HG03520 (cell line): ENCODE results near the gene KIF21A.
"Not testable (repeated sequence)": the region's sequence is repeated elsewhere in the genome, so short reads cannot be mapped to it uniquely, and the experiment has no call there.

Experiments used
- ATAC-seq: cut with Tn5 transposase; IDR thresholded peaks from one replicate; pipeline ENCODE4 v1.9.1; 2021; ENCODE audit warnings: mild to moderate bottlenecking, moderate library complexity; ENCODE audit not compliant: unreplicated experiment

Gene KIF21A

DNA sequence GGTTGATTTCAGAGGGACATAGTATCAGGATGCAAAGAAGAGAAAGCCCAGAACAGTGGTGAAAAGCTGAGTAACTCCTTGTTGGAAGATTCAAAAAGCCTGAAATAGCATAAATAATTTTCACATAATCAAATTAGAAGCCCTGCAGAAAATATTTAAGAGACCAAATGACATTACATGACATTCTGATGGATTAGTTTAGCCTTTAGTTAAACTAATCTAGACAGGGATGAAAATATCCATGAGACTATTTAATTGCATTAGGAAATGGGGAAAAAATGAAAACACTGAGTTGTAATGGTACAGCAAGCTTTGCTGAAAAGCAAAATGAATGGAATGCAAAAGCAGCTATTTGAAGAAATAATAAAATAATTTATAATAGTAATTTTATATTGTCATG is 91.8 kb downstream of the KIF21A start:
- no peak for ATAC-seq

DNA sequence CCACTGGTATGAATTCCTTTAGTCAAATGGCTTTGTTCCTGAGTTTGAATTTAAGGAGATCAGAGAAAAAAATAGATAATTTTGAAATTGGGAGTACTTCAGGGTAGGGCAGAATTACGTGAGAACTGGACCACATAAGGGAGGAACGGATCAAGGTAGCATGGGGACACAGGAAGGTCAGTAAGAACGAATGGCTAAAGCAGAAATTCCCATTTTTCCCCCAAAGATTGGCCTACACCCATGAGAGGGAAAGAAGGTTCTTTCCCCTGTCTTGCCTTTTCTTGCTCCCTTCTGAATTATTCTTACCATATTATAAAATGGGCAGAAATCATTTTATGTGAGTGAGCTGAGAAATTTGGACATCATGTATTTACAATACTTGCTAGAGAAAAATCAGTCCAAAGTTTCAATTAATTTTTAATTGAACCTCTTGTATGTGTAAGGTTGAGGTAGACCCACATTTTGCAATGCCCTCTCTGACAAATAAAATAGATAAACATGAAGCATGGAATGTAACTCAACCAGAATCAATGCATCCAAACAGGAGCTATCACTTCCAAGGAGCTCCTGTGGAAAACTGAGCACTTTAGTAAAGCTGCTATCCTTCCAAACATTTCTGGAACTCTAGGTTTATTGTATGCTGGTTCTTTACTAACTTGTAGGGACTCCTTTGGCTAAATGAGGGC is 93.8 kb downstream of the KIF21A start:
- no peak for ATAC-seq

- ATAC-seq = no peak
These were observed 94.4 kb downstream of the KIF21A start for GRCh38 chr12:39348523-39348922.

DNA sequence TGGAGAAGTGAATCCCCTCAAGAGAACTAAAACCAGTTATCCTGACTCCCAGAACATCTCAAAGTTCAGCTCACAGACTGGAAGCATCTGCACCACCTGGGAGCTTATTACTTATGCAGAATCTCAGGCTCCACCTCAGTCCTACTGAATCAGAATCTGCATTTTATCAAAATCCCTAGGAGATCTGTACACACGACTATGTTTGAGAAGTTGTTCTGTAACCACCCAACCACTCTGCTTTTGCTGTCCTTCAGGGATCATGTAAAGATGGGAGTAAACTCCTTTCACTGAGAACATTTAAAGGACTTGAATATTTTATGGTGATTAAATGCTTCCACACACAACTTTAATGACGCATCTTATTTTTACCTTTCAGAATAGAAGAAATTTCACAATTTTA is 98.0 kb downstream of the KIF21A start:
- no peak for ATAC-seq

DNA sequence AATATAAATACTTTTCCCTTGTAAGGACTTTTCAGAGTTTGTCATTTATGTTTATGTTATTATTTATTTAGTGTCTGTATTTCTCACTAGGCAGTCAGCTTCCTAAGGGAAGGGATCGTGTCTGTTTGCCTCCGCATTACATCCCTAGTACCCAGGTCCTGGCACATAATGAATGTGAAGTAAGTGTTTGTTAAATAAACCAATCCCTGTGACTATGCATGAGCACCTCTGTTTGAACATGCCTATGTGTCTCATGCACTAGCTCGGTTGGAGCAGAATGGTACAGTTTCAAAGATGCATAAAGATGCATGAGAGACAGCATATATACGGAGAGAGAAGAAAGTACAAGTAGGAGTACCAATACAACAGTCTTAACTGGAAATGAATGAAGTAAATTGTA is 99.3 kb downstream of the KIF21A start:
- ATAC-seq = no peak

DNA sequence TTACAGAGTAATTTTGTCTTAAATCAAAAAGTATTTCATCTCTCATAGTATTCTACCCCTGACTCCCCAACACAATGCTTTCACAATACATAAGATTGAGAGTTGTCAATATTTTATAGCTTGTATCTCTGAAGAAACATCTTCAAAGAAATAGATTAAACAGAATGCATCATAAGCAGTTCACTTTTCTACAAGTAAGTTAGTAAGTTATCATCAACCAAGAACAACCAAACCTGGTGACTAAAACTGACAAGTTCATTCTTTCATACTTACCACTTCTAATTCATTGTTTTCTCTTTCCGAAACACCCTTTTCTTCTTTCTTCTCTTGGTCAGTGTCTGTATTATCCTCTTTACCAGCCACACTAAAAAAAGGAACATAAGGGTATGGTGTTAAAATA is 101.2 kb downstream of the KIF21A start:
- no peak for ATAC-seq

- peak; percentile 58 for ATAC-seq
These were observed 101.7 kb downstream of the KIF21A start for GRCh38 chr12:39341179-39341578.

GRCh38 chr12:39332661-39333175 is 110.2 kb downstream of the KIF21A start:
- ATAC-seq = no peak

DNA sequence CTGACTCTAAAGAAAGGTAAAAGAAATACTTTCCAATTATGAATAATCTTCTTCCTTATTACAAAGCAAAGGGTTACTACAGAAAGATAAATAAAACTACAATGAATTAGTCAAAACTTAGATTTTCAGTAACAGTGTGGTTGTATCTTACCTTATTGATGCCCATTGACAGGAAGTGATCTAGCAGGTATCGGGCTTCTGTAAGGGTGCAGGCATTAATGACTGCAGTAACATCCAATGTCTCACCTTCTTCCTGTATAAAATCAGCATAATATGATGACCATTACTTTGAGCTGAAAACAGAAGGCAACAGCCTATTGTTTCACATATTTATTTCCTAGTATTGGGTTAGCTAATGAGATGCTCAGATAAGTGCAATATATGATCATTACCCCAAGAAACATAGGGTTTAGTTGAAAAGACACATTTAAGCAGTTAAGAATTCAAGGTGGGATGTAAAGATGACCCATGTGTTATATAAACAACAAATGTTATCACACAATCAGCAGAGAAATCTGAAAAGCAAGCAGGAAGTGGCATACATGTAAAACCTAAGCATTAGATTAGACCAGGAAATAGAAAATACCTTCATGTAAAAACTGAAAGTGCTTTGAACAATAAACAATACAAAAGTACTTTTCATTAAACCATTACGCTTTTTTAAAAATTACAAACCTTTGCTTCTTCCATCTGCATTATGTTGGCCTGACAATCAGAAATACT is 111.2 kb downstream of the KIF21A start:
- ATAC-seq = no peak

DNA sequence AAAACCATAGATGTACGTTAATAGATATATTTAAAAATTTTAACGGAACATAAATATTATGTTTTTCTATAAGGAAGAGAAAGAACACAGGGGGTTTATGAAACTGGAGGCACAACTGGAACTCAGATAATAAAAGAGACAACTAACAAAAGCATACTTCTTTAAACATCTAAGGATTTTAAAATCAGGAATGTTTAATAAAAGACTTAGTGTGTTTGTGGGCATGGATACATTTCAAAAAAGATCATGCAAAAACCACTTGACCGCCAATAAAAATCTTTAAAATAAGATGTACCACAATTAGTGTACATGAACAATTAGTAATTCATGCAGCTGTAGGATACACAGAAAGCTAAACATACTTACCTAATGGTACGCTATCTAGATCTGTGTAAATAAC is 113.0 kb downstream of the KIF21A start:
- no peak for ATAC-seq

DNA sequence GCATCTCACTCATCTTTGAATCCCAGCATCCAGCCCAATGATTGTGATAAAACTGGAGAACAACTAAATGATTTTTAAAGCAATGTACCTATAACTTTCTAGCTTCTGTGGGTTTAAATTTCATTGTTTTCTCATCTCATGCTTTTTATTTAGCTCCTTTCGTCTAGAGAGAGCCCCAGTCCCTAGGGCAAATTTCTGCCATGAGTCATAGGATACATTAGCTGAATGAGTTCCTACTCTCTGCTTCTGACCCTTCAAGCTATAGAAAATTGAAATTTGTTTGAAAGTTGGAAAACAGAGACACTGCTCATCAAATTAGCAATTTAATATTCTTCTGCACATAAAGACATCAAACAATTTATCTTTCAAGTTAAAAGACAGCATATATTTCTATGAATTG is 113.9 kb downstream of the KIF21A start:
- ATAC-seq = no peak

GRCh38 chr12:39327965-39328364 is 115.0 kb downstream of the KIF21A start:
- ATAC-seq = no peak

- no peak for ATAC-seq
These were observed 115.4 kb downstream of the KIF21A start for GRCh38 chr12:39327510-39327909.

DNA sequence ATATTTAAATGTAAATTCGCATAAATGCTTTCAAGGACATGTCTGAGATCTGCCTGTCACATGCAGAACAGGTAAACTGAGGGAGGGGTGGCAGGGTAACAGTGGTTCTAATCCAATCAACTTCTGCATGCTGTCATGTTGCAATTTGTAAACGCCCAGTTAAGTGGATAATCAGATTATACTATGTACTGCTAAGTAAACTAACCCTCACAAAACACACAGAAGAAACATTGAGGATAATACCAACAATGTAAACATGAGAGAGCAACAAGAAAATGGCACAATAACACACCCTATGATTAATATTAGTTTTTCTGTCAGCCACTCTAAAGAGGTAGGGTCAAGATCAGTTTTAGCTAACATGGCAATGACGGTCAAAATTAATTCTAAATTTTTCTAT is 123.7 kb downstream of the KIF21A start:
- no peak for ATAC-seq

- no peak for ATAC-seq
These were observed 128.4 kb downstream of the KIF21A start for GRCh38 chr12:39314547-39314946.

- no peak for ATAC-seq
These were observed 133.4 kb downstream of the KIF21A start for GRCh38 chr12:39309516-39309915.

- no peak for ATAC-seq
These were observed 141.5 kb downstream of the KIF21A start for GRCh38 chr12:39301422-39301821.

DNA sequence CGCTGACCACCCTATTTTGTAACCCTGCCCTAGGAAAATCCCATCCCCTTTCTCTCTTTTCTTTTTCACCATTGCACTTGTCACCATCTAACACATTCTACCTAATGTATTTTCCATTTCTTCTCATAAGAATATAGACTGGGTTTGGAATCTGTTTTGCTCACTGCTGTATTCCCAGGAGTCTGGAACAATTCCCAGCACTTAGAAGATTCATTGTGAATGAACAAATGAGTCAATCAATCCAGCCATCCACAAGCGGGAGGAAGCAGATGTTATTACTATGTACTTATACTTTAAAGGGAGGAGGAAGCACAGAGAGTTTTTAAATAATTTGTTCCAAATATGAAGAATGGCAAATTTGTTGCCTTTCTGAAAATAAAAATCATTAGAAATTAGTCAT is 142.1 kb downstream of the KIF21A start:
- no peak for ATAC-seq

- no peak for ATAC-seq
These were observed 145.0 kb downstream of the KIF21A start for GRCh38 chr12:39297891-39298290.

DNA sequence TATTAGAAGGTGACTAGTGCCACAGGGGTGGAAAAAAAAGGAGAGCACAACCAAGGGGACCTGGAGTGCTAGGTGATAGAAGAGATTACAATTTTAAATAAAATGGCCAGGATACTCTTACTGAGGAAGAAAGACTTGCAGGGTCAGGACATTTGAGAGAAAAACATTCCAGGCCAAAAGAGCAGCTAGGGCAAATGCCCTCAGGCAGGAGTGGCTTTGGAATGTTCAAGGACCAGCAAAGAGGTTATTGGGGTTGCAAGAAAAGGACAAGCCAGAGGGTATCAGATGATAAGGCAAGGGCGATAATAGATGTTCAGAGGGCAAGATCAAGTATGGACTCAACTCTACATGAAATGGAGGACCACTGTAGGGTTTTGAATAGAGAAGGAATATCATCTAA is 146.4 kb downstream of the KIF21A start:
- no peak for ATAC-seq

DNA sequence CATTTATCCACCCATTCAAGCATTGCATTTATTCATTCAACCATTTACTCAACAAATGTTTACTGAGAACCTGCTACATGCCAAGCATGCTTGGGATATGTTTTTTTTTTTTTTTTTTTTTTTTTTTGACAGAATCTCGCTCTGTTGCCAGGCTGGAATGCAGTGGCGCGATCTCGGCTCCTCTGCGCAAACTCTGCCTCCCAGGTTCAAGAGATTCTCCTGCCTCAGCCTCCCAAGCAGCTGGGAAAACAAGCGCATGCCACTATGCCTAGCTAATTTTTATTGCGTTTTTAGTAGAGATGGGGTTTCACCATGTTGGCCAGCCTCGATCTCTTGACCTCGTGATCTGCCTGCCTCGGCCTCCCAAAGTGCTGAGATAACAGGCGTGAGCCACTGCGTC is 147.3 kb downstream of the KIF21A start:
- not testable (repeated sequence) for ATAC-seq

- ATAC-seq = no peak
These were observed 148.2 kb downstream of the KIF21A start for GRCh38 chr12:39294715-39295114.
